GM18499 (cell line): ENCODE data around the gene TRPV2.
A peak's percentile ranks its signal among the peaks of the same experiment; 100 is the strongest.
"Not testable (repeated sequence)": the region's sequence is repeated elsewhere in the genome, so short reads cannot be mapped to it uniquely, and the experiment has no call there.

ENCODE experiments used
- ATAC-seq: cut with Tn5 transposase; IDR thresholded peaks from one replicate; pipeline ENCODE4 v1.9.1; 2021; ENCODE audit warnings: moderate number of reproducible peaks; ENCODE audit not compliant: insufficient read depth, unreplicated experiment

The TRPV2 gene

DNA sequence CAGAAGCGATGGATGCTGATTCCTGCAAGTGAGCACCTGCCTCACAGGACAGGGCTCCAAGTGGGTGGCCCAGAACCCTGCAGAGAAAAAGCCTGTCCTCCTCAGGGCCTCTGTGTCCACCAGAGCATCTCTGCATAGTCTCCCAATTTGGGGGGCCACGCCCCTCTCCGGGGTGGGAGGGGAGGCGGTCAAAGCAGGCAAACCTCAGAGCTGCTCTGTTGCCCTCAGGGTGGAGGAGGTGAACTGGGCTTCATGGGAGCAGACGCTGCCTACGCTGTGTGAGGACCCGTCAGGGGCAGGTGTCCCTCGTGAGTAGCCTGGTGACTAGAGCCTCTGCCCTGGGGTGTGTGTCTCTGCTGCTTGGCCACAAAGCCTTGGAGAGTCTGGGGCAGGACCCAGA, 19.3 kb downstream of the TRPV2 start:
- no peak for ATAC-seq

DNA sequence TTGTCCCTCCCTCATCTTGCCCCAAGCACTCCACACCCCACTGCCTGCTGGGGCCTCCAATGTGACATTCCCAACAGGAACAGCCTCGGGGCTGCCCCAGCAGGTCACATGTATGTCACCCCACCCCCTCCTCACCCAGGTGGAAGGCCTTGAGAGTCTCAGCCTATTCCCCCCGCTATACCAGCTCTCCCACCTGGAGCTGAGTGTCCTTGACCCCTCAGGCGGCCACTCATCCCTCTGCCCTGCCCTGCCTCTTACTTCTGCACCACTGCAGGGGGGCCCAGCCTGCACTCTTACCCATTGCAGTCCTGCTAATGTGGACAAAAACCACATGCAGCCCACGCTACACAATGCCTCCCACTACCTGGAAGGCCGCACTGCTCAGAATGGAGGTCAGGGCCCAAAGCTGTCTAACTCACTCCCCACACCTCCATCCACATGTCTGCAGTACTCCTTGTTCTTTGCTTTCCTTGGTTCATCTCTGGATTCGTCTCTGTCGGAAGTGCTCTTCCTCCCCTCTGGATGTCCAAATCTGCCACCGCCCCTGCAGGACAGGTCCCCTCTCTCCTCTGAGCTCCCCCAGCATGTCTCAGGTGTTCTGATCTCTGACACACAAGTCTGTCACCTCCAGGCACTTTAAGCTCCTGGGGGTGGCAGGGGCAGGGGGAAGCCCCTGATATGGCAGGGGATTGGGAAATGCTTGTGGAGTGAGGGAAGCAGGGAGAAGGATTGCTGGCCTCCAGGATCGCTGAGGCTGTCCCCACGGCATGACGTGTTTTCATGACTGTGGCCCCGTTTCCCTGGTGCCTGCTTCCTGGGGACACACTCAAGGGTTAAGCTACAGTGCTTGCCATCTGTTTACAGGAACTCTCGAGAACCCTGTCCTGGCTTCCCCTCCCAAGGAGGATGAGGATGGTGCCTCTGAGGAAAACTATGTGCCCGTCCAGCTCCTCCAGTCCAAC, 20.8 kb downstream of the TRPV2 start:
- no peak for ATAC-seq

DNA sequence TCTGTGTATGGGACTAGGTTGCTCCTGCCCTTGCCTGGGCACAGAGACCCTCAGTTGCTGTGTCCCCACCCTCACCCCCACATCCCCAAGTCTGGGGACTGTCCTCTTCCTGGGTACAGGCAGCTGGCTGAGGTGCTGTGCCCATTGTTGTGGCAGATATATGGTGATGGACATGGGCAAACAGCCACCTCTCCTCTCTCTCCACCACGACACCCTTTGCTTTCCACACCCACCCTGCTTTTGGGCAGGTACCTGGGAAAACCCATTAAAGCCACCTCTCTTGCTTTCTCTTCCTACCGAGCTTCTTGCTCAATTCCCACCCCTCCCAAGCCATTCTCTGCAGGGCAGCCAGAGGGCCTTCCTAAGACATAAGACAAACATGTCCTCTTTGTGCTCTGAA, 21.7 kb downstream of the TRPV2 start:
- ATAC-seq = no peak

GRCh38 chr17:16438173-16438556, 22.8 kb downstream of the TRPV2 start:
- no peak for ATAC-seq

GRCh38 chr17:16438557-16439302, 23.4 kb downstream of the TRPV2 start:
- peak; percentile 55 for ATAC-seq

DNA sequence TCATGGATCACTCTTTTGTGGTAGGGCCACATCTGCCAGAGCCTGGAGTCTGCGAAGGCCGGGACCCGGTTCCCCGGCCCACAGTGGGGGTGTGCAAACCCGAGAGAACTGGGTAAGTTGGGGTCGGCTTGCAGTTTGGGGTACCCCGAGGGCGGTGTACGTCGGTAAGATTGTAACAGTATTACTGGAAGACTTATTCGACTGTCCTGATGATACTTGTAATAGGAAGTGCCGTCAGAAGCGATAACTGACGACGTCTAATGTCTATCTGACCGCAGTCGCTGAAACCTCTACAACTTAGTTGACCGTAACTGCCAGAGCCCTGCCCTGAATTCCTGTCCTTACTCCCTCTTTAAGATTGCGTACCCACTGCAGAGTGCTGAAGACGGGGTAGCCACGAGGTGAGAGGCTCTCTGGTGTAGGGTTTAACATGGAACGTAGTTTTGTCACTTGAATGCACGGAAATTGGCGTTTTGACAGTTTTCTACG, 24.0 kb downstream of the TRPV2 start:
- no peak for ATAC-seq

DNA sequence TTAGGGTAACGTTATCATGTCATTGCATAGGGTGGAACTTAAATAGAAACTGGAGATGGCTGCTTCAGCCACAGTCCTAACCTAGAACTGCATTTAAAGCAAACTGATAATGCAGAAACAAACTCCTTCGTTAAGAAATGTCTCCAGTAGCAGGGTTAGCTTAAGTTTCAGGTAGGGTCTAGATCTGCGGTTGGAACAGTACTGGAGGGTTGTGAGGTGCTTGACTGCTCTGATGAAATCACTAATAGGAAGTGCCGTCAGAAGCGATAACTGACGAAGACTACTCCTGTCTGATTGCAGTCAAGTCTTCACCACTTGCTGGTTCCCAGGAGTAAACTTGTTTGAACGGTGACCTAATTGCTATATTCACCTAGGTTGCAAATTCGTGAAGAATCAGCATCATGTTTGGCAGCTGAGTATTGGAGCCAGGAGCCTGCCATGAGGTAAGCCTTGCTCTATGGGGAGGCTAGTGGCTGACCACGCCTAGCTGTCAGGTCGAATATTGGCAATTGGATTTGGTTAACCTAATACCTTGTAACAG, 24.5 kb downstream of the TRPV2 start:
- ATAC-seq = no peak

DNA sequence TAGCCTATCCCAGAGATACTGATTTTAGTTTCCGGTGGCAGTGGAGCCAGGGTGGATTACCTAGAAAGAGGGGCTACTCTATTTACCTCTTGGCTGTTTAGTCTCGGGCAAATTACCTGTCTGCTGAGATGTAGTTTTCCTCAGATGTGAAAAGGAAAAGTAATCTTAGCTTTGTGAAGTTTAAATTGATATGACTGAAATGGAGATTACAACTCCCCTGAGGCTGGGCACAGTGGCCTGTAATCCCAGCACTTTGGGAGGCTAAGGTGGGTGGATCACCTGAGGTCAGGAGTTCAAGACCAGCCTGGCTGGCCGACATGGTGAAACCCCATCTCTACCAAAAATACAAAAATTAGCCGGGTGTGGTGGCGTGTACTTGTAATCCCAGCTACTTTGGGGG, 25.0 kb downstream of the TRPV2 start:
- not testable (repeated sequence) for ATAC-seq

DNA sequence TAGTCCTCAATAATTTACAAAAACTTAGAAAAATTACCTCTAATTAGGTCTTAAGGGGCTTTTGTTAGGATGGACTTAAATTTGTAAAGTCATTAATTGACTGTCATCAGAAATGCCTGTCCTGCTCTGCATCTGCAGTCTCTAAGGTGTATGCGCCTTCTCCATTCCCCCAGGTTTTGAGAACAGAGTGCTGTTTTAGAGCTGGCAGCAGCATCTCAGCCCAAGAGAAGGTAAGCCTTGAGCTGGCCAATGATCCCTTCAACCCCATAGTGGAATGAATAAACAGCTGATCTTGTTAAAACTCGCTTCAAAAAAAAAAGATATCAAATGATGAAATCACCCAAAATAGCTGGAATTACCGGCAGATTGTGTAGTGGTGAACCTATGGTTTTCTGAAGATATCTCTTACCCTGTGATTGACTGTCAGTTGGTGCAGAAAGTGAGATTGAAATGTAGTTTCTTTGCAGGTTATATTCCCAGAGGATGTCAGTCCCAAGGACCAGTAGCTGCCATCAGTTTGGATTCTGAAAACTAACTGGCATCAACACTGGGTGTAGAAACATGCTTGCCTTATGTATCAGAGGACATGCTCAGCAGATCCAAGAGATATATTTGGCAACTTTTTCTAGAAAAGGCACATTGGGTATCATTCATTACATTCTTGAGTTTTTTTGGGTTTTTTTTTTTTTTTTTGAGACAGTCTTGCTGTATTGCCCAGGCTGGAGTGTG, 25.7 kb downstream of the TRPV2 start:
- ATAC-seq = no peak

GRCh38 chr17:16442141-16442540, 26.8 kb downstream of the TRPV2 start:
- ATAC-seq = no peak

- ATAC-seq = no peak
Observed at GRCh38 chr17:16442594-16443510, 27.5 kb downstream of the TRPV2 start.

DNA sequence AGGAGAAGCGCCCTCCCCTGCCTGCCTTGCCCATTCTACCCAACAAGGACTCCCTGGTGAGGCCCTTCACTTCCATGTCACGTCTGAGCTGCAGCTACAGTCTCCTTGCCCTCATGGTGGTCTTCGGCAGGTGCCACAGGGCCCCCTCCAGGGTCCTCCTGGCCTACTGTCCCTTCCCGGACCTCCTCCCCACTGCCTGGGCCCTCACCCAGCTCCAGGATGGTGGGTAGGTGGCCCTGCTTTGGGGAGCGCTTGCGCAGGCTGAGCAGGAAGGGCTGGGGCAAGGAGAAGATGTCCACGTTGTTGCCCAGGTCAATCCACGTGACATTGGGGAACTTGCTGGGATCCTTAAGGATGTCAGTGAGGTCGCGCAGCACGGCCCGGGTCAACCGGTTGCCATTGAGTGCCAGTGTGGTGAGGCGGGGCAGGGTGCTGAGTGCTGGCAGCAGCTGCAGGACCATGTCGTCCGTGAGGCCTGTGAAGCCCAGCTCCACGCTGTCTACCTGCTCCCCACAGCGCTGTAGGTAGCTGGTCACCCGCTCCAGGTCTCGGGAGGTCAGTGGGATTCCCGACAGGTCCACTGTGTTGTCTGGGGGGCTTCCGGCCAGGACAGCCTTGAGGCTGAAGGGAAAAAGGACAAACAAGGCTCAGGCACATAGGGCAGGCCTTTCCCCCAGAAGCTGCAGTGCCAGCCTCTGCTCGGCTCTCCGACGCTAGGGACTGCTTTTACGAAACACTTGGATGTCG, 28.3 kb downstream of the TRPV2 start:
- no peak for ATAC-seq

GRCh38 chr17:16444258-16444886, 29.0 kb downstream of the TRPV2 start:
- no peak for ATAC-seq

DNA sequence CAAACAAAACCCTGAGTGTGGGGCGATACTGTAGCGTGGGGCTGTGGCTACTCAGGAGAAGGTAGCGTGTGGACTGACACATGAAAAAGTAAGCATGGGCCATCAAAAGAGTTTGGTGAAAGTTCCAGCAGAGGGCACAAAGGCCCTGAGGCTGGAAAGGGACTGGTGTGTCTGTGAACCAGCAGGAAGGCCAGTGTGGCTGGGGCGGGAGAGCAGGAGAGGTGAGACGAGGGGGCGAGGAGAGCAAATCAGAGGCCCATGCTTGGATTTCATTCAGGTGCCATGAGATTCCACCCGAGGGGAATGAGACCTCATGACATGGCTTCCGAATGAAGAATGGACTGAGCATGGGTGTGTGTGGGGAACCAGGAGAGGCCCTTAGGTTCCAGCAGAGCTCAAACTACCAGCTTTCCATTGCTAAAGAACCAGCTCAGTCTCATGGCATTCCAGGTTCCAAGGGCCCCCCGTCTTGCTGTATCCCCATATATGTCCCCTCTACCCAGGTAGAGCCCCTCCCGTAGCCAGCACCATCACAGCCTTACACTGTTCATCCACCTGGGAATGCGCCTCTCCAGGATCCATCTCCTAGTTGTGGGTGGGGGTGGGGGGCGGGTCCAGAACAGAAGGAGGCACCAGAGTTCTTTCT, 31.1 kb downstream of the TRPV2 start:
- ATAC-seq = no peak

- ATAC-seq = no peak
Observed at GRCh38 chr17:16447676-16448075, 32.3 kb downstream of the TRPV2 start.

DNA sequence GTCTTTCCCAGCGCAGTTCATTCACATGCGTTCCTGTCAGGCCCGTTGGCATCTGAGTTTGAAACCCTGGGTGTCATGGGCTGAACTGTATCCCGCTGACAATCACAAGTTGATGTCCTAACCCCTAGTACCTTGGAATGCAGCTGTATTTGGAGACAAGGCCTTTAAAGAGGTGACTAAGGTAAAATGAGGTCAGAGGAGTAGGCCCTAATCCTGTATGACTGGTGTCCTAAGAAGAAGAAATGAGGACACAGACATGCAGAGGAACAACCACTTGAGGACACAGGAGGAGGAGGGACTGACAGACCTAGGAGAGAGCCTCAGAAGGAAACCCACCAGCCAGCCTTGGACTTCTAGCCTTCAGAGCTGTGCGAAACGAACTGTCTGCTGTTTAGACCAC, 33.1 kb downstream of the TRPV2 start:
- no peak for ATAC-seq

- ATAC-seq = no peak
Observed at GRCh38 chr17:16449121-16449570, 33.8 kb downstream of the TRPV2 start.

GRCh38 chr17:16450028-16450427, 34.7 kb downstream of the TRPV2 start:
- no peak for ATAC-seq
